HUDEP-2 (cell line): Measurements from ENCODE around the gene NECTIN3.

Experiments used
- DNase-seq, 76 experiments: peaks; one replicate each; lab custom pipeline; 2025; ENCODE audit not compliant: unreplicated experiment in 76 of 76; lab: John Stamatoyannopoulos, UW

The NECTIN3 gene

GRCh38 chr3:111193472-111193871 lies 121.9 kb downstream of the NECTIN3 start:
- no peak for DNase-seq

GRCh38 chr3:111194048-111194447 lies 122.4 kb downstream of the NECTIN3 start:
- DNase-seq = no peak

- DNase-seq = no peak
Observed at GRCh38 chr3:111197485-111197884, 125.9 kb downstream of the NECTIN3 start.

- DNase-seq = no peak
Observed at GRCh38 chr3:111200027-111200426, 128.4 kb downstream of the NECTIN3 start.

GRCh38 chr3:111210003-111210711 lies 138.5 kb downstream of the NECTIN3 start:
- DNase-seq = no peak

- DNase-seq = no peak
Observed at GRCh38 chr3:111210866-111211564, 139.4 kb downstream of the NECTIN3 start.

GRCh38 chr3:111212511-111212910 lies 140.9 kb downstream of the NECTIN3 start:
- no peak for DNase-seq

GRCh38 chr3:111215481-111215880 lies 143.9 kb downstream of the NECTIN3 start:
- no peak for DNase-seq

GRCh38 chr3:111218615-111219014 lies 147.0 kb downstream of the NECTIN3 start:
- DNase-seq = no peak

GRCh38 chr3:111227216-111227615 lies 155.6 kb downstream of the NECTIN3 start:
- no peak for DNase-seq

- no peak for DNase-seq
Observed at GRCh38 chr3:111229301-111229700, 157.7 kb downstream of the NECTIN3 start.

- no peak for DNase-seq
Observed at GRCh38 chr3:111236836-111237713, 165.5 kb downstream of the NECTIN3 start.

- DNase-seq = no peak
Observed at GRCh38 chr3:111237946-111238345, 166.3 kb downstream of the NECTIN3 start.

GRCh38 chr3:111238885-111239284 lies 167.3 kb downstream of the NECTIN3 start:
- no peak for DNase-seq

- DNase-seq = no peak
Observed at GRCh38 chr3:111241960-111242359, 170.3 kb downstream of the NECTIN3 start.
